ENCODE results near the gene TAF6.

The TAF6 gene

DNA sequence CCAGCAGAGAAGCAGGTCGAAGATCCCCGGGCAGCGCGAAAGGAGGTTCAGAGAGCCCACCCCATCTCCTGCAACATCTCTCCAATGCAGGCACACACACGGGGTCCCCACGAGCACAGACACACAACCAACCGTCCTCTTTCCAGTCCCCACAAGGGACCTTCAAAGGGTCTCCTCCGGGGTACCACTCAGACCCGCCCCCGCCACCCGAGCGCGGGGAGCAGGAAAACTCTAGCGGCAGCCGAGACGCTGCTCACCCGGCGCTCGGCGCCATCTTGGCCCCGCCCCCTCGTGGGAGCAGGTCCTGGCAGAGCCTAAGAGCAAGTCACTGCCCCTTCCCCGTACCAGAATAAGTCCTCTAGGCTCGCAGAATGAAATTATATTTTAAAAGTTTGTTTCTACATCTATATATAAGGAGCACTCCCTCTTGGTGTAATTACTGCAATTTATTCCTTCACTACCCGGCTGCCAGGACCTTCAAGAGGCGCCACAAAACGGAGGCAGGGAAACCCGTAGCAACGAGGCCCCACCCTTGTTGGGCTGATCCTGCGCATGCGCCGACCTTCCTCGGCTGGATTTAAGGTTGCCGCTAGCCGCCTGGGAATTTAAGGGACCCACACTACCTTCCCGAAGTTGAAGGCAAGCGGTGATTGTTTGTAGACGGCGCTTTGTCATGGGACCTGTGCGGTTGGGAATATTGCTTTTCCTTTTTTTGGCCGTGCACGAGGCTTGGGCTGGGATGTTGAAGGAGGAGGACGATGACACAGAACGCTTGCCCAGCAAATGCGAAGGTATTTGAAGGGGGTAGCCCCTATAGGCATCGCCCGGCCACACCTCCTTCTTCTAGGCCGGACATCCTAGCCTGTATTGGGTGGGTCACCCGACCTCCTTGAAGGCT lies at the start of gene TAF6, which contains the start of gene CNPY4:
Gene TAF6 (minus strand): TSS at position 287 of the 898 bp plus-strand sequence. CDS start 5,149 bp downstream, outside the sequence.
Gene CNPY4 (plus strand): TSS at position 563 of the 898 bp plus-strand sequence. CDS start 111 bp downstream, at position 674.
- H3K4me3 Mint-ChIP-seq: peak within 1 kb of the TSS; percentile 96
- DNase-seq (ENCODE audit: low spot score): peak; percentile 93
- peaks cover 12% of the 10 kb centered on the region for H3K36me3 Mint-ChIP-seq (ENCODE audit: low read depth)
- no peaks in the 10 kb centered on the region for H3K9me3 Mint-ChIP-seq
- H3K4me1 Mint-ChIP-seq (ENCODE audit: low read depth): peaks cover 13% of the 10 kb centered on the region
- H3K27me3 Mint-ChIP-seq (ENCODE audit: low read depth): no peaks in the 10 kb centered on the region
- peak within 1 kb of the TSS; percentile 97 for H3K27ac Mint-ChIP-seq

DNA sequence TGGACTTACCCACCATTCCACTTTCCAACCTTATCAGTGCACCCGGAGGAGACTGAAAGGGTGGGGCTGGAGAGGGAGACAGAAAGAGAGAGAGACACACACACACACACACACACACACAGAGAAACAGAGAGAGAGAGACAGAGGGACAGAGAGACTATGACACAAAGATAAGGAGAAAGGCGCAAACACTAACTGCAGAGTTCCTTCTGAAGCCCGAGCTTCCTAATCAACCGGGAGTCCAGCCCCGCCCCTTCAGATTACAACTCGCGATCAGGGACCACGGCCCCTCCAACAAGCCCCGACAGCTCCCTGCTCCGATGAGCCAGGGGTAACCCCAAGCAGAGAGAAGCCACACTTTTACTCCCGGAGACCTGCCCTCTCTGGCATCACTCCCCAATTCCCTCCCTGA lies 48.8 kb upstream of the TAF6 start:
- Mint-ChIP-seq H3K9me3 (no peaks in the 10 kb centered on the region), H3K27ac (peak overlapping the region; percentile 67), H3K27me3 (ENCODE audit: low read depth) (peaks cover 11% of the 10 kb centered on the region), H3K36me3 (ENCODE audit: low read depth) (peaks cover 3% of the 10 kb centered on the region), H3K4me3 (peak overlapping the region; percentile 71), H3K4me1 (ENCODE audit: low read depth) (peaks cover 59% of the 10 kb centered on the region)
- DNase-seq (ENCODE audit: low spot score): no peak

DNA sequence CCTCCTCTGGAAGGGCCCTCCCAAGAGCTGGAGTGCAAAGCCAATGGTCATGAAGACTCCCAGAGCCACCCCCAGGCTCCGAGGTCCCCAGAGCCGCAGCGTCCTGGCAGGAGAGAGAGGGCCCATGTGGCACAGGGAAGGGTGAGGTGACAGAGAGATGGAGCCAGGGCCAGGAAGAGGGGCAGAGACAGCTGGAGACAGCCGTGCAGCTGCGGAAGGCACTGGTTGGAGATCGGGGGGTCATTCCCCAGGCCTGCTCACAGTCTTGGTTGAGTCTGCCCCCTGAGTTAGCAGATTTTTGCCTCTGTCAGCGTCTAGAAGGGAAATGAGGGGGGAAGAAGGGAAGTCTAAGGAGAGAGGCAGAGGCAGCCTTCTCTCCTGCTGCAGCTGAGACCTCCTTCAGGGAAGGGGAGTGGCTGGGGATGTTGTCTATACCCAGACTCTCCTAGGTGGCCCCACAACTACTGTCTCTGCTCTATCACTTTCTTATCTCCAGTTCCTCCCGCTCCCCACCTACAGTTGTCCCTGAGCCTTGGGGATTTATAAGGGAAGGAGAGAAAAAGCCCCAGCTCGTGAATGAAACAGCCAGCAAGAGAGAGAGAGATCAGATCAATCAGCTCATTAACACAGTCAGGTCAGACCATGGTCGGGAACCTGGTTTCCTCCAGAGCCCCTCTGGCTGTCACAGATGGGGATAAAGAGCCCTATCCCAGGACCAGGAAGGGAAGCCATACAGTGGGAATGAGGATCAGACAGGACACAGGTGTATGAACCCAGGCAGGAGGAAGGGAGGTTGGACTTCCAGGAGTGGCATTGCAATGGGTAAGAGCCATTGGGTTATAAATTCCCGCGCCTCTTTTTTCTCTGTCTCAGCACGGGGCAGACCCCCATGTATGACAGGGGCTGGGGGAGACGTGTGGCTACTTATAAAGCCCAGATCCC lies 48.1 kb upstream of the TAF6 start:
- Mint-ChIP-seq H3K4me1 (ENCODE audit: low read depth) (peaks cover 63% of the 10 kb centered on the region), H3K36me3 (ENCODE audit: low read depth) (peaks cover 3% of the 10 kb centered on the region), H3K9me3 (no peaks in the 10 kb centered on the region), H3K27ac (peak overlapping the region; percentile 71), H3K27me3 (ENCODE audit: low read depth) (peaks cover 11% of the 10 kb centered on the region), H3K4me3 (peak overlapping the region; percentile 71)
- no peak for DNase-seq (ENCODE audit: low spot score)

DNA sequence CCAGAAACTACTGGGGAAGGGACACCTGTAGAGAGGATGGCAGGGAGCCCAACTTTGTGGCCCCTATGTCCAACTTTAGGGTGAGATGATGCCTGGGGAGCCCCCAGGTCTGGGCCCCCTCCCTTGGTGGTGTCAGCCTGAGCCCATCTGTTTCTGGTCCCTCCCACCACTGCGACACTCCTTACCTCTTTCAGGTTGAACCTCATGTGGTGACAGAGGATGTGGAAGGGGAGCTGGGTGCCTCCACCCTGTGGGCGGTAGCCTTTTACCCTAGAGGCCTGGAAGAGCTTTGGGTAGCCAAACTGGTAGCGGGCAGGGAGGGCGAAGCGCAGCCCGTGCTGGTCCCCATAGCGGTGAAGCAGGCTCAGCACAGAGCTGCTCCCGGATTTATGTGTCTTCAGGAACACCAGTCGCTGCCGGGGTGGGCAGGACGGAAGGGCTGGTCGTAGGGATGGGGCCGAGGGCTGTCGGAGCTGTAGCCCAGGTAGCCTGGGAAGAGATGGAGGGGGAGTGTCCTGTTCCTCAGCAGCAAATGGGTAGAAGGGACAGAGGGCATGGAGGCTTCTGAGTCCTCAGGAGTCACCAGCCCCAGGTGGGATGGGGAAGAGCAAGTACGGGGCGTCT lies 47.3 kb upstream of the TAF6 start:
- H3K27ac Mint-ChIP-seq: peak overlapping the region; percentile 71

DNA sequence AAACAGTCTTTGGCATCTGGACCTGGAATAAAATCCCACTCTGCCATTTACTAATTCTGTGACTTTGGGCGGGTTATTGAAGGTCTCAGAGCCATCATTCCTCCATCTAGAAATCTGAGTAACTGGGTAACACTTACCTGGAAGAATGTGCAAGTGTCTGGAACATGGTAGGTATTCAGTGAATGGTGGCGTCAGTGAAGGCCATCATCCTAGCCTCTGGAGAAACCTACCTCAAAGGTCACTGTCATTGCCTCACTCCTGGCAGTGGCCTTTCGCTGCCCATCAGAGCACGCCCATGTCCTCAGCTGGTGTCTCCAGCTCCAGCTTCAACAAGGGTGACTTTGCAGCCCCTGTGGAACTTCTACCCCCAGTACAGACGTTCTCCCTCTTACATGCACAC lies 44.7 kb upstream of the TAF6 start:
- H3K27ac Mint-ChIP-seq: no peak overlapping the region
- H3K4me1 Mint-ChIP-seq (ENCODE audit: low read depth): peaks cover 51% of the 10 kb centered on the region
- no peak for DNase-seq (ENCODE audit: low spot score)
- no peak overlapping the region for H3K4me3 Mint-ChIP-seq
- H3K27me3 Mint-ChIP-seq (ENCODE audit: low read depth): no peaks in the 10 kb centered on the region
- no peaks in the 10 kb centered on the region for H3K9me3 Mint-ChIP-seq
- no peaks in the 10 kb centered on the region for H3K36me3 Mint-ChIP-seq (ENCODE audit: low read depth)

More for the DNA sequence above, 47.3 kb upstream of the TAF6 start:
- Mint-ChIP-seq H3K4me1 (ENCODE audit: low read depth) (peaks cover 60% of the 10 kb centered on the region), H3K9me3 (no peaks in the 10 kb centered on the region), H3K4me3 (peak overlapping the region; percentile 71), H3K36me3 (ENCODE audit: low read depth) (peaks cover 3% of the 10 kb centered on the region), H3K27me3 (ENCODE audit: low read depth) (peaks cover 9% of the 10 kb centered on the region)
- DNase-seq (ENCODE audit: low spot score): no peak

DNA sequence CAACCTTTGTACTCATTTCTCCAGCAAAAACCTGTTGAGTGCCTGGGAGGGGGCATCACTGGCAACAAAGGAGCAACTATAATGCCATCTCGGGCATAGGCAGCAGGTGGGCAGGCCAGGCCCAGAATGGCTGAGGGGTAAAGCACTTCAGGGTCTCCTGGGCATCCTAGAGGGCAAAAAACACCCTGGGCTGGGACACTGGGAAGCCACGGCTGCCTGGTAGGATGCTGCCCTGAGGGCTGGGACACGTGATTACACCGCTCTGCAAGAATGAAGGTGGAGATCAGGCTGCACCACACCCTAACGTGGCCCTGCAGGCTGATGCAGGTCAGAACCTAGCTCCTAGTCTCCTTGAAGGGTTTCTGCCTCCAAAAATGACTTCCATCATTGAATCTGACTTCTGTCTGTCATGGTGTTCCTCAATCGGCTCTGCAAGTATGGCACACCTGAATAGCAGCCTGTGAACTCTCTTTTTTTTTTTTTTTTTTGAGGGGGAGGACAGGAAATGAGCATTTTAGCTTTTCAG lies 43.9 kb upstream of the TAF6 start:
- Mint-ChIP-seq H3K27ac (peak overlapping the region; percentile 43), H3K4me1 (ENCODE audit: low read depth) (peaks cover 44% of the 10 kb centered on the region), H3K27me3 (ENCODE audit: low read depth) (no peaks in the 10 kb centered on the region), H3K36me3 (ENCODE audit: low read depth) (no peaks in the 10 kb centered on the region), H3K9me3 (no peaks in the 10 kb centered on the region), H3K4me3 (peak overlapping the region; percentile 66)
- DNase-seq (ENCODE audit: low spot score): no peak

DNA sequence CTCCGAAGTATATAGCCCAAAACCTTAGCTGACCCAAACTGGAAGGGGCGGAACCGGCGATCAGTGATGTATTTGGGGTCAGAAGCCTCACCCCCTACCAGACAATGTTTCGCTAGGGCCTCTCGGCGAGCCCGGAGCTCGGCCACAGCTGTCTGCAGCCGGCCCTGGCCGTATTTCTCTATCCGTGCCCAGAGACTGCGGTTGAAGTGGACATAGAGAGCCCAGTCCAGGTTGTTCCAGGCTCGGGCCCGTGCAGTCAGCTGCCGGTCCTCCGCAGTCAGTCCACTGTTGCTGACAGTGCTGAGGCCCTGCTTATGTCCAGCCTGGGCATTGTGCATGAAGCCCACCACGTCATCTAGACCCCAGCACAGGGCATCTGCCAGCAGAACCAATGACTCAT lies 40.9 kb upstream of the TAF6 start:
- no peaks in the 10 kb centered on the region for H3K9me3 Mint-ChIP-seq
- H3K4me3 Mint-ChIP-seq: no peak overlapping the region
- no peak overlapping the region for H3K27ac Mint-ChIP-seq
- peaks cover 19% of the 10 kb centered on the region for H3K36me3 Mint-ChIP-seq (ENCODE audit: low read depth)
- DNase-seq (ENCODE audit: low spot score): no peak
- H3K4me1 Mint-ChIP-seq (ENCODE audit: low read depth): peaks cover 31% of the 10 kb centered on the region
- no peaks in the 10 kb centered on the region for H3K27me3 Mint-ChIP-seq (ENCODE audit: low read depth)

DNA sequence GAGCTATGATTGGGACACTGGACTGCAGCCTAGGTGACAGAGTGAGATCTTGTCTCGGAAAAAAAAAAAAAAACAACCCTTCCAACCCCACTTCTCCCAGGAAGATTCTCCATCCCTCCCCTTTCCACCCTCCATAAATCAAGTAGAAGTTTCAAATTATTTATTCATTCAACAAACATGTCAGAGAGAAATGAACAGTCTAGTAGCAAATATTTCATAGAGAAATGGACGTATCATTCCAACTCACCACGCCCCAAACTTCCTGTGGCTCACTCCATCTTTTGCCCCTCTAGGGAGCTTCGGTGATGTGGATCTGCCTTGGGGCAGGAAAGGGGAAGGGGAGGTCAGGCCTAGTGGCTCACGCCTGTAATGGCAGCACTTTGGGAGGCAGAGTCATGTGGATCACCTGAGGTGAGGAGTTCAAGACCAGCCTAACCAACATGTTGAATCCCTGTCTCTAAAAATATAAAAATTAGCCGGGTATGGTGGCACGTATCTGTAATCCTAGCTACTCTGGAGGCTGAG lies 40.0 kb upstream of the TAF6 start:
- DNase-seq (ENCODE audit: low spot score): no peak
- H3K36me3 Mint-ChIP-seq (ENCODE audit: low read depth): peaks cover 22% of the 10 kb centered on the region
- H3K27me3 Mint-ChIP-seq (ENCODE audit: low read depth): no peaks in the 10 kb centered on the region
- peak overlapping the region; percentile 75 for H3K27ac Mint-ChIP-seq
- no peaks in the 10 kb centered on the region for H3K9me3 Mint-ChIP-seq
- peak overlapping the region; percentile 80 for H3K4me3 Mint-ChIP-seq
- H3K4me1 Mint-ChIP-seq (ENCODE audit: low read depth): peaks cover 29% of the 10 kb centered on the region

DNA sequence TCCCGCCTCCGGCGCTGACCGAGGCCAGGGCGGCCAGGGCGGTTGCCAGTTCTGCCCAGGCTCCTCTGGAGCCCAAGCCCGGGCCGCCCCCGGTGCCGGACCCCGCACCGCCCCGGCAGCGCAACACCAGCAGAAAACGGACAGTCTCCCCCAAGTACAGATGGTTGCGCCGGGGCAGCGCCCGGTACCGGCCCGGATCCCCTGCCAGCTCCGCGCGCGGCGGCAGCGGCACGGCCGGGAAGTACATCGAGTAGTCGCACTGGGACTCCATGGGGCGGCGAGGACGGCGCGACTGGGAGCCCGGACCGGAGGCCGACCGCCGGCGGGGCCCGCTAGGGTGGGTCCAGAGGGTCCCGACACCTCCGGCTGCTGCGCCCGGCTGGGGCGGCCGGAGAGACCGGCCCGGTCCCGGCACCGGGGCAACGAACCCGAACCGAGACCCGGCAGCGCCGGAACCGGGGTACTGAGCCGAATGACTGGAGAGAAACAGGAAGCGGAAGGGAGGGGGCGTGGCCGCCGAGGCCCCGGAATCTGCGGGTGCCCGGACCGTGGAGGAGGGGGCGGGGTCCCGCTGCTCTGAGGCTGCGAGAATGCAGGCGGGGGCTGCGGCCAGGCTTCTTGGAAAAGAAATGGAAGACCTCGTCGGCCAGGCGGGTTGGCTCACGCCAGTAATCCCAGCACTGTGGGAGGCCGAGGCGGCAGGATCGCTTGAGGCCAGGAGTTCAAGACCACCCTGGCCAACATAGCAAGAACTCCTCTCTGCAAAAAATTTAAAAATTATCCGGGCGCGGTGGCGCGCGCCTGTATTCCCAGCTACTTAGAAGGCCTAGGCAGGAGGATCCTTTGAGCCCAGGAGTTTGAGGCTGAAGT lies 39.3 kb upstream of the TAF6 start, which contains the start of gene TRAPPC14:
Gene TRAPPC14 (minus strand): TSS at position 495 of the 870 bp plus-strand sequence. CDS start 224 bp downstream, at position 271.
- Mint-ChIP-seq H3K27ac (peak within 1 kb of the TSS; percentile 75), H3K27me3 (ENCODE audit: low read depth) (no peaks in the 10 kb centered on the region), H3K36me3 (ENCODE audit: low read depth) (peaks cover 29% of the 10 kb centered on the region), H3K4me1 (ENCODE audit: low read depth) (peaks cover 22% of the 10 kb centered on the region), H3K4me3 (peak within 1 kb of the TSS; percentile 89), H3K9me3 (no peaks in the 10 kb centered on the region)
- DNase-seq (ENCODE audit: low spot score): peak; percentile 91

DNA sequence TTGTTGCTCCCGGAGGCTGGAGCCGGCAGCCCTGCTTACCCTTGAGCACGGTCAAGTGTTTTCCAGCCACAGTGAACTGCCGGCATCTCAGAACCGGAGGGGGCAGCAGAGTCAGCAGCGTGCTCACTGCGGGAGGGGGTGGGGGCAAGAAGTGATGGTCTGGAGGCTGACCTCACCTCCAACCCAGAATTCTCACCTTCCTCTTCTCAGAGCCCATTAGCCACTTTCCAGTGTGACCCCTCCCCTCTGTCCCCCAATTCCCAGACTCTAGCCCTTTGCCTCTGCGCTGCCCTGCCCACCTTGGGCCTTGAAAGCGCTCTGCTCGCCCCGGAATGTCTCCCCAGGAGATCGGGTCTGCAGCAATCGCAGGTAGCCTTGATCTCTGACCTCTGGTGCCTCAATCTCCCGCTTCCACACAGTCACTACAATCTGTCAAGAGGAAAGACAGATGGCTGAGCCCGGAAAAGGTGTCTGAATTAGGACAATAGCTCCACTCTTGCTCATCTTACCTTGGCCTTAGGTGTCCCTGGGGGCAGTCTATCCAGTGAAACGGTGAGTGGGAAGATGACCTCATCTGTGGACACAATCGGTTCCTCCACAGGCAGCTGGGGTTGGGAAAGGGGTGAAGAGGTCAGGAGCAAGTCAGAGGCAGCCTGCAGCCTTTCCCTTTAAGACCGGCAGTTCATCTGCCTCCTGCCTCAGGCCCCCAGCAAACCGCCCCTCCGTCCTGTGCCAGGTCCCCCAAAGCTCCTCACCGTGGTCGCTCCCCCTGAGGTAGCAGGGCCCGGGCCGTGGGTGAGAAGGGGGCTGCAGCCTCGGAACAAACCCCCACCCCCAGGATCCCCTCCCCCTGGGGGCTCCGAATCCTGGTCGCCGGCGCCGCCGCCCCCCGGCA lies 38.4 kb upstream of the TAF6 start:
- H3K36me3 Mint-ChIP-seq (ENCODE audit: low read depth): peaks cover 32% of the 10 kb centered on the region
- H3K4me3 Mint-ChIP-seq: peak overlapping the region; percentile 89
- no peaks in the 10 kb centered on the region for H3K27me3 Mint-ChIP-seq (ENCODE audit: low read depth)
- no peak for DNase-seq (ENCODE audit: low spot score)
- peaks cover 17% of the 10 kb centered on the region for H3K4me1 Mint-ChIP-seq (ENCODE audit: low read depth)
- peak overlapping the region; percentile 75 for H3K27ac Mint-ChIP-seq
- H3K9me3 Mint-ChIP-seq: no peaks in the 10 kb centered on the region

DNA sequence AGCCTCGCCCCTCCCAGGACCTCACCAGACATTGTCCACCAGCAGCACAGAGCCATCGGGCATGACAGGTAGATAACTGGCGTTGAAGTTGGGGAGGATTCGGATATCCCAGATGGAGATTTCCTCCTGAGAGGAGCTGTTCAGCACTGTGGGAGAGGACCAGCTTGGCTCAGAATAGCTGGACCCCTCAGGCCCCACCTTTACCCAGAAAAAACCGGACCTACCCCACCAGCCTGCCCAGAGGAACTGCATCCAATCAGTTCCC lies 37.8 kb upstream of the TAF6 start:
- no peak for DNase-seq (ENCODE audit: low spot score)
- no peaks in the 10 kb centered on the region for H3K27me3 Mint-ChIP-seq (ENCODE audit: low read depth)
- peak overlapping the region; percentile 89 for H3K4me3 Mint-ChIP-seq
- peaks cover 36% of the 10 kb centered on the region for H3K36me3 Mint-ChIP-seq (ENCODE audit: low read depth)
- no peaks in the 10 kb centered on the region for H3K9me3 Mint-ChIP-seq
- H3K27ac Mint-ChIP-seq: peak overlapping the region; percentile 8
- peaks cover 22% of the 10 kb centered on the region for H3K4me1 Mint-ChIP-seq (ENCODE audit: low read depth)

Data from T-helper 2 cell treated with Interferon-gamma antibody and Interleukin-4, amounts not matched to agents 5 μg/mL and 100 μg/mL, for 36 hours (primary cell).